Spinal cord (tissue), 10 donors: Measurements from ENCODE around the gene ADIPOR2. TPM values are rescaled to one million over a fixed set of nuclear protein-coding genes. Genes with fewer than 3 reads are reported as not detected.
"Not testable (repeated sequence)": the region's sequence is repeated elsewhere in the genome, so short reads cannot be mapped to it uniquely, and the experiment has no call there.

Source experiments
- DNase-seq, 6 donors: peaks; one replicate each; pipeline versions ENCODE4 v3.0.0 to v3.0.0-alpha.2; 2013 to 2015; ENCODE audit warnings: low spot score in 6 of 6, low read depth in 4 of 6
- H3K27ac ChIP-seq: one replicate; pipeline ENCODE4 v1.5.1; 2013; ENCODE audit warnings: low read depth, low read length, control low read depth
- H3K27me3 ChIP-seq: one replicate; pipeline ENCODE4 v1.6.1; 2013; ENCODE audit warnings: low read length; ENCODE audit not compliant: control insufficient read depth, insufficient read depth
- H3K36me3 ChIP-seq: one replicate; pipeline ENCODE4 v1.6.1; 2013; ENCODE audit warnings: low read length; ENCODE audit not compliant: control insufficient read depth, insufficient read depth
- H3K4me1 ChIP-seq: one replicate; pipeline ENCODE4 v1.6.1; 2013; ENCODE audit warnings: low read length; ENCODE audit not compliant: control insufficient read depth, insufficient read depth
- H3K4me3 ChIP-seq: one replicate; pipeline ENCODE4 v1.5.1; 2013; ENCODE audit warnings: low read depth, low read length, control low read depth
- H3K9me3 ChIP-seq: one replicate; pipeline ENCODE4 v1.6.1; 2013; ENCODE audit warnings: low read length; ENCODE audit not compliant: control insufficient read depth, insufficient read depth
- WGBS: methylation state at CpG from one replicate; pipeline ENCODE4 v1.1.5; 2013; ENCODE audit warnings: missing lambda C conversion rate; ENCODE audit not compliant: insufficient coverage; 5-methylcytosine and 5-hydroxymethylcytosine counted together
- polyA plus RNA-seq, 2 donors: library from polyadenylated mRNA; unstranded; fragments of 120-200 nt; gene quantifications; one replicate each; pipeline ENCODE4 v1.2.1, GENCODE V29; 2013; ENCODE audit not compliant: insufficient read length in 2 of 2
- total RNA-seq, 2 donors: library from RNA; depleted of rRNA in 1 of 2; stranded (reverse); fragments of 120-200 nt in 1 of 2; fragments of >200 nt in 1 of 2; gene quantifications; one replicate each; pipeline versions ENCODE4 v1.2.3 to v1.2.4, GENCODE V29; 2013 to 2014
- donor health status: healthy.

Gene ADIPOR2
- total and polyA plus RNA-seq, 4 donors, result 40.7 to 49.3 (median 42.3) TPM

GRCh38 chr12:1712852-1713251, 22.0 kb downstream of the ADIPOR2 start:
- H3K27ac ChIP-seq, H3K4me3 ChIP-seq, H3K27me3 ChIP-seq, DNase-seq, H3K4me1 ChIP-seq, H3K9me3 ChIP-seq, H3K36me3 ChIP-seq: not testable (repeated sequence)
- 96% methylated on average over 4 of the region's 5 CpGs for WGBS

DNA sequence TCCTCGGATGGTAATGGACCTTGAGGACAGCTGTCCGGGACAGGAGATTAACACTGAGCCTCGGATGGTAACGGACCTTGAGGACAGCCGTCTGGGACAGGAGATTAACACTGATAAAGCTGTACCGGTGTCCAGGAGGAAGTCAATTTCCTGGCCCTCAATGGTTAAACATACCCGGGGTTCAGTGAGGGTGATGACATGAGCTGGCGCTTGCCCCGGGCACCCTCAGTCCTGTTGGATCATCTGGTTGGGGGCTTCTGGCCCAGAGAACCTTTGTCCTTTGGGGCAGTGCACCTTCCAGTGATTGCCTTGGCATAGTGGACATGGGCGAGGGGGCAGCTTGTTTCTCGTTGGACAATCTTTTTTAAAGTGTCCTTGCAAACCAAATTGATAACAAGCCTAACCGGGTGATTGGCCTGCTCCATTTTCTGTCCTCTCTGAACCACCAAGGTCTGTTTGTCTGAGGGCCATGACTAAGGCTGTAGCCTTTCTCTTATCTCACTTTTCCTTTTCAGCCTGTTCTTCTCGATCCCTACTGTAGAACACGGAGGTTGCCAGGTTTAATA, 23.0 kb downstream of the ADIPOR2 start:
- not testable (repeated sequence) for H3K27ac ChIP-seq, H3K4me1 ChIP-seq, H3K4me3 ChIP-seq, H3K9me3 ChIP-seq, H3K36me3 ChIP-seq, DNase-seq, H3K27me3 ChIP-seq
- 98% methylated on average over 14 of the region's 14 CpGs for WGBS

DNA sequence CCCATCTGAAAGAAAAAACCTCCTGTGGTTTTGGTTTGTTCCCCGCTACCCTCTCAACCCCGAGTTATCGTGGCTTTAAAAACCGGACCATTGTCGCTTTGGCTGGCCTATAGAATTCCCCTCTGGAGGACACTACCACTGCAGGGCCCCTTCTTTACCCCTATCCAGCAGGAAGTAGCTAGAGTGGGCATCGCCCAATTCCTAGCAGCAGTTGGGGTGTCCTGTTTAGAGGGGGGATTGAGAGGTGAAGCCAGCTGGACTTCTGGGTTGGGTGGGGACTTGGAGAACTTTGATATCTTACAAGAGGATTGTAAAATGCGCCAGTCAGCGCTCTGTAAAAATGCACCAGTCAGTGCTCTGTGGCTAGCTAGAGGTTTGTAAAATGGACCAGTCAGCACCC, 24.6 kb downstream of the ADIPOR2 start:
- not testable (repeated sequence) for H3K27ac ChIP-seq, DNase-seq, H3K36me3 ChIP-seq, H3K4me1 ChIP-seq, H3K9me3 ChIP-seq, H3K4me3 ChIP-seq, H3K27me3 ChIP-seq
- 90% methylated on average over 3 of the region's 8 CpGs for WGBS

- Histone ChIP-seq H3K4me3 (no peak overlapping the region), H3K9me3 (no peaks in the 10 kb centered on the region), H3K27ac (no peak overlapping the region), H3K4me1 (no peaks in the 10 kb centered on the region), H3K27me3 (no peaks in the 10 kb centered on the region), H3K36me3 (no peaks in the 10 kb centered on the region)
- no CpG with 5 or more reads among the region's 3 CpGs for WGBS
- no peak for DNase-seq
These were observed 25.5 kb downstream of the ADIPOR2 start for GRCh38 chr12:1716215-1716862.

DNA sequence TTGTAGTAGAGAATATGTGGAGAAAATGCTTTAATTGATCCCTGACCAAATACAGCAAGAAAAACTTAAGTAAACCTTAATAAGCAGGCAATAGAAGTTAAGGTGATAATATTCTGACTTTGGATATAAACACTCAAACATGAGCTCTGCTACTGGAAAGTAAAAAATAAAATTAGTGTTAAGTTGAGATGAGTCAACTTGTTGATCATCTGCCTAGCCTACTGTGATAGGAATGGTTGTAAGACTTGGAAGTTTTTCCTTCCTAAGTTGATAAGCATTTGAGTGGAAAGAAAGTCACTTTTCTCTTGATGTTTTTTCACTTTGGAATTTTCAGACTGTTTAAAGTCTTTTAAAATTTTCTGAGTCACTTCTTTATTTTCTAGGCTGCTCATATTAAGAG, 26.0 kb downstream of the ADIPOR2 start:
- Histone ChIP-seq H3K4me1 (no peaks in the 10 kb centered on the region), H3K4me3 (no peak overlapping the region), H3K27ac (no peak overlapping the region), H3K9me3 (no peaks in the 10 kb centered on the region), H3K27me3 (no peaks in the 10 kb centered on the region), H3K36me3 (no peaks in the 10 kb centered on the region)
- DNase-seq, result no peak

GRCh38 chr12:1719139-1719538, 28.3 kb downstream of the ADIPOR2 start:
- H3K27me3 ChIP-seq, result no peaks in the 10 kb centered on the region
- DNase-seq, result no peak
- H3K27ac ChIP-seq, result no peak overlapping the region
- no peaks in the 10 kb centered on the region for H3K9me3 ChIP-seq
- no peaks in the 10 kb centered on the region for H3K4me1 ChIP-seq
- H3K36me3 ChIP-seq, result no peaks in the 10 kb centered on the region
- H3K4me3 ChIP-seq, result no peak overlapping the region

GRCh38 chr12:1720494-1720893, 29.6 kb downstream of the ADIPOR2 start:
- Histone ChIP-seq H3K27ac (no peak overlapping the region), H3K4me3 (no peak overlapping the region), H3K36me3 (no peaks in the 10 kb centered on the region), H3K27me3 (no peaks in the 10 kb centered on the region), H3K4me1 (no peaks in the 10 kb centered on the region), H3K9me3 (no peaks in the 10 kb centered on the region)
- DNase-seq, result no peak
- 88% methylated on average over 3 of the region's 3 CpGs for WGBS

DNA sequence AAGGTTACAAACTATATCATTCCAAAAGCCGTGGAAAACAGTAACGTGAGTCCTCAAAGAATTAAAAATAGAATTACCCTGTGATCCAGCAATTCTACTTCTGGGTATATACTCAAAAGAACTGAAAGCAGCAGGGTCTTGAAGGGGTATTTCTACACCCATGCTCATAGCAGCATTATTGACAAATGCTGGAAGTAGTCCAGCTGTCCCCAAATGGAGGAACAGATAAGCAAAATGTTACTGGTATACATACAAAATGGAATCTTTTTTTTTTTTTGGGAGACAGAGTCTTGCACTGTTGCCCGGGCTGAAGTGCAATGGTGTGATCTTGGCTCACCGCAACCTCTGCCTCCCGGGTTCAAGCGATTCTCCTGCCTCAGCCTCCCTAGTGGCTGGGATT, 32.9 kb downstream of the ADIPOR2 start:
- H3K36me3 ChIP-seq, result no peaks in the 10 kb centered on the region
- no peaks in the 10 kb centered on the region for H3K4me1 ChIP-seq
- no peaks in the 10 kb centered on the region for H3K27me3 ChIP-seq
- H3K4me3 ChIP-seq, result no peak overlapping the region
- no peak overlapping the region for H3K27ac ChIP-seq
- no peaks in the 10 kb centered on the region for H3K9me3 ChIP-seq
- 83% methylated on average over 1 of the region's 6 CpGs for WGBS
- DNase-seq, result no peak

DNA sequence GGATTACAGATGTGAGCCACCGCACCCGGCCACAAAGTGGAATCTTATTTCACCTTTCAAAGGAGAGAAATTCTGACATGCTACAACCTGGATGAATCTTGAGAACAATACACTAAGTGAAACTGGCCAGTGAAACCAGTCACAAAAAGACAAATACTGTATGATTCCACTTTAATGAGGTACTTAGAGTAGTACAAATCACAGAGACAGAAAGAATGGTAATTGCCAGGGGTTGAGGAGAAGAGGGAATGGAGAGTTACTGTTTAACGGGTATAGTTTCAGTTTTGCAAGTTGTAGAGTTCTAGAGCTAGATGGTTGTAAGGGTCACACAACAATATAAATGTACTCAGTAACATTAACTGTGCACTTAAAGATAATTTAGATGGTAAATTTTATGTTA, 33.4 kb downstream of the ADIPOR2 start:
- no peaks in the 10 kb centered on the region for H3K36me3 ChIP-seq
- DNase-seq, result no peak
- no peaks in the 10 kb centered on the region for H3K27me3 ChIP-seq
- no peaks in the 10 kb centered on the region for H3K4me1 ChIP-seq
- WGBS, result 100% methylated on average over 2 of the region's 3 CpGs
- H3K4me3 ChIP-seq, result no peak overlapping the region
- no peaks in the 10 kb centered on the region for H3K9me3 ChIP-seq
- H3K27ac ChIP-seq, result no peak overlapping the region

DNA sequence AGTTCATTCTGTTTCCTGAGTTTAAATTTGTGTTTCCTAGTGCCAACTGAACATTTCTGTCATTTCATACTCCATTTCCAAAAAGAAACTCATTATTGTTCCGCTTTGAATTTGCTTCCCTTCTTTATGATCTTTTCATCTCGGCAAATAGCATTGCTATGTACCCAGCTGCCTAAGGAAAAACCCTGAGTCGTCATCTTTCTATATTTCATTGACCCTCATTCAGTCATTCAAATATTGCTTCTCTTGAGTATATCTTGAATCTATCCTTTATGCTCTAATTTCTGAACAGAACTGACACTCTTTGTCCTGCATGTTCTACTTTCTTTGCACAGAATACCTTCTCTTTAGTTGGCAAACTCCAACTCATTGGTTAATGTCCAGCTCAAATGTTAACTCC, 35.9 kb downstream of the ADIPOR2 start:
- 78% methylated on average over 3 of the region's 3 CpGs for WGBS
- DNase-seq, result no peak
- H3K4me1 ChIP-seq, result no peaks in the 10 kb centered on the region
- H3K4me3 ChIP-seq, result no peak overlapping the region
- H3K27me3 ChIP-seq, result no peaks in the 10 kb centered on the region
- no peaks in the 10 kb centered on the region for H3K9me3 ChIP-seq
- H3K36me3 ChIP-seq, result no peaks in the 10 kb centered on the region
- H3K27ac ChIP-seq, result no peak overlapping the region
